Measurements from ENCODE around the gene CDH13.

Gene CDH13

DNA sequence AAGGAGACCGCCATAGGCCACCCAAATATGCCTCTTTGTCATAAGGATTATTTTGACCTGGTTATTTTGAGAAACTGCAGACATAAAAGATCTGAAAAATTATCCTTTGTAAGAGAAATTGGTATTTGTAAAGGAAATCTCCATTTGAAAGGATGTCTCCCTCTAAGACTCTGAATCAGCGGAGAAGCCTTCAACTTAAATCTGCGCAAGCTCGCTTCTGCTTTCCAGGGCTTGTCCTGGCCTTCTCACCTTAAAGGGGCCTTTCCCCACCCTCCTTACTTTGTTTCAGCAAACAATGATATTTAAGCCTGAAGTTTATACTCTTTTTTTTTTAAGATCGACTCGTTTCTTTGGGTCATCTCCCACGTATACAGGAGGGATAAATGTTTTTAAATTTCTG is 1215.5 kb downstream of the CDH13 start:
- DNase-seq (ENCODE audit: low read depth) = no peak

DNA sequence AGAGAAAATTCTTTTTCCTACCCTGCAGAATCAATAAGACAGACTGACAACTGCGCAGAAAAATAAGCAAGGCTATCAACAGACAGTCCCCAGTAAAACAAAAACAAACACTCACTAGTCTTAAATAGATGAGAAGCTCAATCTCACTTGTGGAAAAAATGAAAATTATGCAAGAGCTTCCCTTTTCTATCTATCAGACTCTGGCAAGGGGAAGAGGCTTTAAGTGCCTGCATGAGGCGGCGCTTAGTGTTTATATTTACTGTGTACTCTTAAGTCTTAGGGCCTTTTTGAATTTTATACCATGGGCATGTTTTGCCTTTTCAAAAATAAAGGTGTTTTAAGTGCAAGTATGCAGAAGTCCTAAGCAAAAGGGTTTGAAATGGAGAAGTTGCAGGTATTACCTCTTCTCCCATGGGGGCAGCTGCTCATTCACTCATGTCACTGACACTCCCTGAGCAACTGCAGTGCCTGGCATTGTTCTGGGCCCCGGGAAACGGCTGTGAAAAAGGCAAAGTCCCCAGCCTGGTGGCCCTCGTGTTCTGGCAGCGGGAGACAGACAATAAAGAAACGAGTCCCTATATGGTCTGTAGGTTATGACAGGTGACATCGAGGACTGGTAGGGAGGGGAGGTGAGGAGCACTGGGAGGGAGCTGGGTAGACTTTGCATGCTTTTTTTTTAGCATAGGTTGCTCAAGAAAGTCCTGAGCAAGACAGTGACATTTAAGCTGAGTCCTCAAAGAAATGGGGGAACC is 1216.2 kb downstream of the CDH13 start:
- no peak for DNase-seq (ENCODE audit: low read depth)

DNA sequence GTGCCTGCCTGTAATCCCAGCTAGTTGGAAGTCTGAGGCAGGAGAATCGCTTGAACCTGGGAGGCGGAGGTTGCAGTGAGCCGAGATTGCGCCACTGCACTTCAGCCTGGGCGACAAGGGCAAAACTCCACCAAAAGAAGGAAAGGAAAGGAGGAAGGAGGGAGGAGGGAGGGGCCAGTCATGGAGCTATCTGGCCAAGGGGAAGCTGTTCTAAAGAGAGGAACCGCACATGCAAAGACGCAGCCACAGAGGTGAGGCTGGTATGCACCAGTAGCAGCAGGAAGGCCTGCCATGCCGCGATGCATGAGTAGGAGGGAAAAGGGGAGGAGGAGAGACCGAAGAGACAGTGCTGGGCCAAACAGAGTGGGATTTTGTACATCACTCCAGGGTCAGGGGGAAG is 1216.9 kb downstream of the CDH13 start:
- no peak for DNase-seq (ENCODE audit: low read depth)

DNA sequence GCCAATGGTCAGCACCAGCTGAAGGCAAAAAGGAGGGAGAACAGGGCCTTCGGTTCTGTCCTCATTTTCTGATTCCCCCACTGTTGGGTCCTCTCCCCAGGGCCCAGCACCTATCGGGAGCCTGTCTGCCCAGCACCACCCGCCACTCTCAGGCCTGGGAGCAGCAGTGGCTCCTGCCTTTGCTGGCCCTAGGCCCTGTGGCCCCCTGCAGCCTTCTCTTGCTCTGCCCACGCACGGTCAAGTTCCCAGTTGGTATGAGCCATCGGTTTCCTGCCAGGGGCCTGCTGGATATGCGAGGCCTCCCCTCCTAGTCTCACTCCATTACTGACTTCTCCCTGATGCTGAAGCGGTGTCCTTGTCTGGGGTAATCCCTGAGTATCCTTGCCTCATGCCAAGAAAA is 1218.5 kb downstream of the CDH13 start:
- no peak for DNase-seq (ENCODE audit: low read depth)

DNA sequence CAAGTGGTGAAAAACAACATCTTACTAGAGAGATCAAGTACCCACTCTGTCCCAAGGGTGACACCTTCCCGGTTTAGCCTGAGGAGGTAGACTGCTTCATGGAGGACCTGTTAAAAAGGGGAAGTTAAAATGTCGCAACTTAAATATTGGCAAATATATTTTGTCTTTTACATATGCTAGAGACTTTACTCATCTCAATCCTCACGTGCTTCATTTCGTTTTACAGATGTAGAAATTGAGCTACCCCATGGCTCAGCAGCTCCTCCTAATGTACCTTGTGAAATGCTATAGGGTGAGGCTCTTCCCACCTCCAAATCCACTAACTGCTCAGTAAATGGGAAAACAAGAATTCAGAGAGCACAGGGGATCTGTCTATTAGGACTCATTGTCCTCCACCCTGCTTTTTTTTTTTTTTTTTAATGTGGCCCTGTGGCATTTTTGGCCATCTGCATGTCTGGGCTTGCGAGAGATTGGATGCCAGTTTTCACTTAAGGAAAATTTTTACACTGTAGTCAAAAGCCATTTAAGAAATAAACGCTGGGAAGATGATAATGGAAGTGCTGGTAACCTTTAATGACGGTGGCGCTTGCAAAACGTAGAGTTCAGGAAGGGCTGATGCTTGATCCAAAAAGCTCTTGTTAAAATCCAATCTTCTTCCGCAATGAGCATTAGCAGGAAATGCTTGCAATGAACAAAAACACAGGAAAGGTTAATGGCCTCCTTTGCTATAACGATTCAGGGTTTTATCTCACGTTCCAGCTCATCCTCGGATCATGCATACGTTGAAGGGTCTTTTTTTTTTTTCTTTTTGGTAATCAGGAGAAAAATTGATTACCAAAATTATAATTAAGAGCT is 1220.8 kb downstream of the CDH13 start:
- DNase-seq (ENCODE audit: low read depth) = no peak

DNA sequence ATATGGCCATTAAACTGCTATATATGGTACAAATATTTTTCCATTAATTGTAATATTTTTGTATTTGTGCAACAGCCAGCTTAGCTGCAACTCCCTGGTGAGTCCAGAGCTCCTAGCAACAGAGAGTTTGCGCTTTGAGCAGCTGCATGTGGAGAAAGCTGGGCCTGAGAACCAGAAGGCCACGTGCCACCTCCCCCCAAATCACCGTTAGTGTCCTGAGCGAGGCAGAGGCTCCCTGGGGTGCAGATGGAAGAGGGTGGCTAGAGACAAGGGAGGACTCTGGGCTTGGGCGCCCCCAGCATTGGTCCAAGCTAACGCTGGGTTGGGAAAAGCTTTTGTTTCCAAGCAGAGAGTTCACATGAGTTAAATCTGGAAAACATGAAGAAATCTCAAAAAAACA is 1222.7 kb downstream of the CDH13 start:
- DNase-seq (ENCODE audit: low read depth) = no peak

All from activated gamma-delta T cell treated with anti-CD3 and anti-CD28 coated beads, Interleukin-2, amount 50 U/mL, for 16 hours (primary cell).